HepG2 (cell line): ENCODE results near the gene MYO9A. TPM values are rescaled to one million over a fixed set of nuclear protein-coding genes. Genes with fewer than 3 reads are reported as not detected.

ENCODE experiments used
- ATAC-seq: fragments of 200-7000 bp; cut with Tn5 transposase; 3 replicates; pipeline ENCODE4 v1.9.1; 2020; ENCODE audit warnings: mild to moderate bottlenecking, moderate library complexity
- BruUV-seq: library from RNA; stranded (reverse); fragments of 400-500 nt; replicated peaks from 2 replicates; lab custom pipeline; 2021; lab: Mats Ljungman, UMichigan
- CTCF ChIA-PET: fragments of 300-600 bp; formaldehyde crosslinking; extraction: SDS; loops from one replicate; lab custom pipeline; 2021; ENCODE audit warnings: low total read pairs, inconsistent platforms, low intra/inter-chr PET ratio; lab: Yijun Ruan, JAX
- POLR2A ChIA-PET: fragments of 350-600 bp; sonication (Branson Sonifier 250); formaldehyde crosslinking; loops from one replicate; lab custom pipeline; 2020; ENCODE audit warnings: antibody characterized with exemption, inconsistent platforms; lab: Yijun Ruan, JAX
- DNase-seq: peaks from one replicate; pipeline ENCODE4 v3.0.0-alpha.2; 2015; ENCODE audit warnings: low spot score
- FAIRE-seq: peaks from 3 replicates; lab custom pipeline; 2011; peaks lifted over from hg19 to GRCh38; lab: Jason Lieb, UNC
- H2AFZ ChIP-seq: one replicate; pipeline ENCODE4 v1.6.1; 2011; ENCODE audit warnings: low read length, inconsistent platforms
- H3K27ac ChIP-seq: fragments of 300-600 bp; 3 replicates; pipeline ENCODE4 v1.8.0; 2011; ENCODE audit warnings: mixed run types, mild to moderate bottlenecking, mixed read lengths, low read length, inconsistent platforms; ENCODE audit not compliant: insufficient read depth; ENCODE audit errors: extremely low read length
- H3K27me3 ChIP-seq, 2 experiments: fragments of 200-600 bp in 1 of 2; 2 replicates in 1 of 2; 3 replicates in 1 of 2; pipeline versions ENCODE4 v1.6.0 to v1.8.0; 2011; ENCODE audit warnings: low read length in 2 of 2, mild to moderate bottlenecking in 2 of 2, moderate library complexity in 2 of 2, inconsistent platforms in 1 of 2; ENCODE audit not compliant: insufficient read depth in 2 of 2, control insufficient read depth in 1 of 2
- H3K36me3 ChIP-seq, 2 experiments: fragments of 200-600 bp in 1 of 2; replicated peaks in 1 of 2; 2 replicates in 1 of 2; 3 replicates in 1 of 2; pipeline versions ENCODE4 v1.5.1 to v1.8.0; 2011; ENCODE audit warnings: low read length in 2 of 2, inconsistent platforms in 1 of 2; ENCODE audit not compliant: insufficient read depth in 2 of 2, control insufficient read depth in 1 of 2
- H3K4me1 ChIP-seq: 2 replicates; pipeline ENCODE4 v1.5.1; 2012; ENCODE audit warnings: low read length, inconsistent platforms; ENCODE audit not compliant: insufficient read depth
- H3K4me2 ChIP-seq: 2 replicates; pipeline ENCODE4 v1.6.0; 2011; ENCODE audit warnings: low read depth, low read length, inconsistent platforms
- H3K4me3 ChIP-seq, 3 experiments: fragments of 200-600 bp in 1 of 3; sonication (generic), shearing (Covaris generic) in 1 of 3; replicated peaks in 1 of 3; 2 replicates each; pipeline ENCODE4 v1.5.1; 2011 to 2016; ENCODE audit warnings: low read length in 3 of 3, inconsistent platforms in 2 of 3, low read depth in 2 of 3, mild to moderate bottlenecking in 2 of 3, control low read depth in 1 of 3, mixed read lengths in 1 of 3; ENCODE audit not compliant: insufficient read depth in 1 of 3
- H3K79me2 ChIP-seq: one replicate; pipeline ENCODE4 v1.6.1; 2011; ENCODE audit warnings: low read length, inconsistent platforms; ENCODE audit not compliant: insufficient read depth
- H3K9ac ChIP-seq: 2 replicates; pipeline ENCODE4 v1.6.0; 2011; ENCODE audit warnings: mild to moderate bottlenecking, low read depth, low read length, inconsistent platforms; ENCODE audit not compliant: insufficient read depth
- H3K9me3 ChIP-seq: 2 replicates; pipeline ENCODE4 v1.5.1; 2012; ENCODE audit warnings: mild to moderate bottlenecking, low read length
- H4K20me1 ChIP-seq: 2 replicates; pipeline ENCODE4 v1.6.0; 2011; ENCODE audit warnings: inconsistent platforms, mild to moderate bottlenecking, low read length, moderate library complexity; ENCODE audit not compliant: insufficient read depth
- AHR ChIP-seq: IDR thresholded peaks from 2 replicates; pipeline ENCODE4 v1.6.1; 2018; ENCODE audit warnings: missing genetic modification reagents, missing compliant biosample characterization
- AKNA ChIP-seq: sonication (generic); formaldehyde crosslinking; IDR thresholded peaks from 2 replicates; pipeline ENCODE4 v1.4.0; 2020; ENCODE audit warnings: missing genetic modification reagents, borderline replicate concordance
- ATF7-NPFF ChIP-seq: sonication (generic); formaldehyde crosslinking; IDR thresholded peaks from 2 replicates; pipeline ENCODE4 v1.8.1; 2023; ENCODE audit warnings: mild to moderate bottlenecking, low read depth, missing genetic modification reagents, moderate library complexity
- ATRX ChIP-seq: sonication (generic); formaldehyde crosslinking; IDR thresholded peaks from 2 replicates; pipeline ENCODE4 v1.4.0; 2020; ENCODE audit warnings: missing genetic modification reagents, borderline replicate concordance
- KDM2A ChIP-seq: sonication (generic); formaldehyde crosslinking; IDR thresholded peaks from 2 replicates; pipeline ENCODE4 v1.4.0; 2020; ENCODE audit warnings: low read depth, missing genetic modification reagents, borderline replicate concordance
- KIAA2018 ChIP-seq: sonication (generic); formaldehyde crosslinking; IDR thresholded peaks from 2 replicates; pipeline ENCODE4 v1.5.0; 2020; ENCODE audit warnings: mild to moderate bottlenecking, missing genetic modification reagents, borderline replicate concordance
- KMT2B ChIP-seq: IDR thresholded peaks from 2 replicates; pipeline ENCODE4 v1.6.1; 2016; ENCODE audit warnings: missing genetic modification reagents, missing compliant biosample characterization
- WGBS: methylation state at CpG from one replicate; pipeline ENCODE4 v1.1.6; 2017; ENCODE audit warnings: low lambda C conversion rate; 5-methylcytosine and 5-hydroxymethylcytosine counted together
- in situ Hi-C: cut with HindIII; loops from 2 replicates; pipeline ENCODE4 v1.10.0; 2017; ENCODE audit warnings: low pct_unique_long_range_greater_than_20kb; ENCODE audit not compliant: extremely low pct_ligation_motif_present
- intact Hi-C: fragments of 100-400 bp; cut with micrococcal nuclease; formaldehyde crosslinking; loops from one replicate; pipeline ENCODE4 v1.10.0; 2022; ENCODE audit not compliant: unreplicated experiment
- polyA plus RNA-seq, 8 experiments: library from polyadenylated mRNA; depleted of rRNA in 3 of 8; stranded (reverse) in 7 of 8; unstranded in 1 of 8; fragments of >200 nt; fragmentation: Illumina TruSeq in 4 of 8; extraction: Trizol in 4 of 8; gene quantifications; 2 replicates each; pipeline versions ENCODE4 v1.2.1 to v1.2.3, GENCODE V29; 2011 to 2016; ENCODE audit warnings: low read depth in 4 of 8, missing spikeins in 1 of 8, mixed read lengths in 1 of 8; ENCODE audit not compliant: insufficient read depth in 1 of 8
- total RNA-seq, 5 experiments: library from RNA; depleted of rRNA; stranded (reverse); fragments of >200 nt; fragmentation: Illumina TruSeq; extraction: Trizol; gene quantifications; 2 replicates each; pipeline ENCODE4 v1.2.3, GENCODE V29; 2016; ENCODE audit warnings: low read depth in 1 of 5
- TF ChIP-seq, protein P1 (sequence below): sonication (generic); formaldehyde crosslinking; conservative IDR thresholded peaks from 2 replicates; pipeline ENCODE4 v1.8.1; 2023; ENCODE audit warnings: missing genetic modification reagents

Gene MYO9A
- total and polyA plus RNA-seq, 2 of the 13 experiments (the other 11 are each of a cell fraction or from before 2014, with no cell fraction given) = 4.8 to 15.3 TPM

DNA sequence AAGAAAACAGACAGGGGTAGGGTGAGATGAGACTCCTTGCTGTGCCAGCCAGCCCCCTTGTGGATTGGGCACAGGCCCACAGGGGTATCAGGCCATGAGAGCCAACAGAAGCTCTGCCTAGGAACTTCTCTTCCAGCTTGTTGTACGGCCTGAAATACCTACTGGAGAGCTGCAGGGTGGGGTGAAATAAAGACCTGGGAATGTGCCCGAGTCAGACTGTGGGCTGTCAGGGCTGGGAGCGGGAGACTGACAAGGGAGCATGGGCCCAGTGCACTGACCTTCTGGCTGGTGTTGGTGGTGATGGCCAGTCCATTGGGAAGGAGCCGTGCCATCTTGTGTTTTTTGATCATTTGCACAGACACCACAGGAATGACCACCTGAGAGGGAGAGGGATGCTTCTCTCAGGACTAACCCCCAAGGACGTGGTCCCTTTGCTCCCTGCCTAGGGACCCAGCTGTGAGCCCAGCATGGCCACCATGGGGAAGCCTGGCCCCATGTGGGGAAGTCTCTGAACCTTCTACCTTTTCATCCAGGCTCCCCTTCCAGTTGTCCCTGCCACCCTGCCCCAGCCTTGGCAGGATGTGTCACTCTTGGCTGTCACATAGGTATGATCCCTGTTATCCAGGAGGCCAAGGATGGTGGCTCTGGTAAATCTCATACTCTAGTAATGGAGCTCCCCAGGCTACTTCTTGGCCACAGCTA, 48.9 kb upstream of the MYO9A start:
- intact Hi-C loops = no loop called here
- no peaks in the 10 kb centered on the region for H3K9me3 ChIP-seq
- ChIA-PET POLR2A (no interaction called here), CTCF (no interaction called here)
- no peak overlapping the region for H3K4me2 ChIP-seq
- H3K9ac ChIP-seq = no peak overlapping the region
- H3K27me3 ChIP-seq = peaks cover 6 to 36% of the 10 kb centered on the region in 2 experiments; a peak in 3 of 5 replicates
- no peak for ATAC-seq
- H3K4me1 ChIP-seq = peaks cover 34% of the 10 kb centered on the region
- no peaks in the 10 kb centered on the region for H3K79me2 ChIP-seq
- 47% methylated on average over 2 of the region's 5 CpGs for WGBS
- no TSS peak for BruUV-seq
- no peak overlapping the region for H3K4me3 ChIP-seq
- DNase-seq = no peak
- no peaks in the 10 kb centered on the region for H4K20me1 ChIP-seq
- no peak for FAIRE-seq
- H3K27ac ChIP-seq = no peak overlapping the region
- in situ Hi-C loops = no loop called here
- no peak overlapping the region for H2AFZ ChIP-seq
- H3K36me3 ChIP-seq = no peaks in the 10 kb centered on the region
- TF ChIP-seq KIAA2018 (CRISPR knock-in tag) = no peak
- no peak for TF ChIP-seq ATF7-NPFF (CRISPR knock-in tag)
- TF ChIP-seq AHR = no peak
- no peak for TF ChIP-seq ATRX (CRISPR knock-in tag)
- TF ChIP-seq, protein P1, sequence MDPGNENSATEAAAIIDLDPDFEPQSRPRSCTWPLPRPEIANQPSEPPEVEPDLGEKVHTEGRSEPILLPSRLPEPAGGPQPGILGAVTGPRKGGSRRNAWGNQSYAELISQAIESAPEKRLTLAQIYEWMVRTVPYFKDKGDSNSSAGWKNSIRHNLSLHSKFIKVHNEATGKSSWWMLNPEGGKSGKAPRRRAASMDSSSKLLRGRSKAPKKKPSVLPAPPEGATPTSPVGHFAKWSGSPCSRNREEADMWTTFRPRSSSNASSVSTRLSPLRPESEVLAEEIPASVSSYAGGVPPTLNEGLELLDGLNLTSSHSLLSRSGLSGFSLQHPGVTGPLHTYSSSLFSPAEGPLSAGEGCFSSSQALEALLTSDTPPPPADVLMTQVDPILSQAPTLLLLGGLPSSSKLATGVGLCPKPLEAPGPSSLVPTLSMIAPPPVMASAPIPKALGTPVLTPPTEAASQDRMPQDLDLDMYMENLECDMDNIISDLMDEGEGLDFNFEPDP (CRISPR knock-in tag) = no peak
- TF ChIP-seq KDM2A (CRISPR knock-in tag) = no peak
- TF ChIP-seq KMT2B (CRISPR knock-in tag) = no peak
- TF ChIP-seq AKNA (CRISPR knock-in tag) = no peak
